HepG2 (cell line): Measurements from ENCODE around the gene CD84. TPM values are rescaled to one million over a fixed set of nuclear protein-coding genes. Genes with fewer than 3 reads are reported as not detected.

Source experiments
- ATAC-seq: fragments of 200-7000 bp; cut with Tn5 transposase; 3 replicates; pipeline ENCODE4 v1.9.1; 2020; ENCODE audit warnings: mild to moderate bottlenecking, moderate library complexity
- BruUV-seq: library from RNA; stranded (reverse); fragments of 400-500 nt; replicated peaks from 2 replicates; lab custom pipeline; 2021; lab: Mats Ljungman, UMichigan
- CTCF ChIA-PET: fragments of 300-600 bp; formaldehyde crosslinking; extraction: SDS; loops from one replicate; lab custom pipeline; 2021; ENCODE audit warnings: low total read pairs, inconsistent platforms, low intra/inter-chr PET ratio; lab: Yijun Ruan, JAX
- POLR2A ChIA-PET: fragments of 350-600 bp; sonication (Branson Sonifier 250); formaldehyde crosslinking; loops from one replicate; lab custom pipeline; 2020; ENCODE audit warnings: antibody characterized with exemption, inconsistent platforms; lab: Yijun Ruan, JAX
- DNase-seq: peaks from one replicate; pipeline ENCODE4 v3.0.0-alpha.2; 2015; ENCODE audit warnings: low spot score
- FAIRE-seq: peaks from 3 replicates; lab custom pipeline; 2011; peaks lifted over from hg19 to GRCh38; lab: Jason Lieb, UNC
- H2AFZ ChIP-seq: one replicate; pipeline ENCODE4 v1.6.1; 2011; ENCODE audit warnings: low read length, inconsistent platforms
- H3K27ac ChIP-seq: fragments of 300-600 bp; 3 replicates; pipeline ENCODE4 v1.8.0; 2011; ENCODE audit warnings: mixed run types, mild to moderate bottlenecking, mixed read lengths, low read length, inconsistent platforms; ENCODE audit not compliant: insufficient read depth; ENCODE audit errors: extremely low read length
- H3K27me3 ChIP-seq, 2 experiments: fragments of 200-600 bp in 1 of 2; 2 replicates in 1 of 2; 3 replicates in 1 of 2; pipeline versions ENCODE4 v1.6.0 to v1.8.0; 2011; ENCODE audit warnings: low read length in 2 of 2, mild to moderate bottlenecking in 2 of 2, moderate library complexity in 2 of 2, inconsistent platforms in 1 of 2; ENCODE audit not compliant: insufficient read depth in 2 of 2, control insufficient read depth in 1 of 2
- H3K36me3 ChIP-seq, 2 experiments: fragments of 200-600 bp in 1 of 2; replicated peaks in 1 of 2; 2 replicates in 1 of 2; 3 replicates in 1 of 2; pipeline versions ENCODE4 v1.5.1 to v1.8.0; 2011; ENCODE audit warnings: low read length in 2 of 2, inconsistent platforms in 1 of 2; ENCODE audit not compliant: insufficient read depth in 2 of 2, control insufficient read depth in 1 of 2
- H3K4me1 ChIP-seq: 2 replicates; pipeline ENCODE4 v1.5.1; 2012; ENCODE audit warnings: low read length, inconsistent platforms; ENCODE audit not compliant: insufficient read depth
- H3K4me2 ChIP-seq: 2 replicates; pipeline ENCODE4 v1.6.0; 2011; ENCODE audit warnings: low read depth, low read length, inconsistent platforms
- H3K4me3 ChIP-seq, 3 experiments: fragments of 200-600 bp in 1 of 3; sonication (generic), shearing (Covaris generic) in 1 of 3; replicated peaks in 1 of 3; 2 replicates each; pipeline ENCODE4 v1.5.1; 2011 to 2016; ENCODE audit warnings: low read length in 3 of 3, inconsistent platforms in 2 of 3, low read depth in 2 of 3, mild to moderate bottlenecking in 2 of 3, control low read depth in 1 of 3, mixed read lengths in 1 of 3; ENCODE audit not compliant: insufficient read depth in 1 of 3
- H3K79me2 ChIP-seq: one replicate; pipeline ENCODE4 v1.6.1; 2011; ENCODE audit warnings: low read length, inconsistent platforms; ENCODE audit not compliant: insufficient read depth
- H3K9ac ChIP-seq: 2 replicates; pipeline ENCODE4 v1.6.0; 2011; ENCODE audit warnings: mild to moderate bottlenecking, low read depth, low read length, inconsistent platforms; ENCODE audit not compliant: insufficient read depth
- H3K9me3 ChIP-seq: 2 replicates; pipeline ENCODE4 v1.5.1; 2012; ENCODE audit warnings: mild to moderate bottlenecking, low read length
- H4K20me1 ChIP-seq: 2 replicates; pipeline ENCODE4 v1.6.0; 2011; ENCODE audit warnings: inconsistent platforms, mild to moderate bottlenecking, low read length, moderate library complexity; ENCODE audit not compliant: insufficient read depth
- ATF7 ChIP-seq, 2 experiments: fragments of 450-650 bp in 1 of 2; sonication (generic) in 1 of 2; formaldehyde crosslinking in 1 of 2; IDR thresholded peaks; 2 replicates each; pipeline versions ENCODE4 v1.4.0 to v1.6.1; 2016 to 2020; ENCODE audit warnings: antibody characterized with exemption in 1 of 2, mild to moderate bottlenecking in 1 of 2, missing genetic modification reagents in 1 of 2
- ELF3 ChIP-seq: IDR thresholded peaks from 2 replicates; pipeline ENCODE4 v1.6.1; 2016; ENCODE audit warnings: missing genetic modification reagents, missing compliant biosample characterization
- HIVEP1 ChIP-seq: sonication (generic); formaldehyde crosslinking; IDR thresholded peaks from 2 replicates; pipeline ENCODE4 v1.4.0; 2020; ENCODE audit warnings: mild to moderate bottlenecking, missing genetic modification reagents
- KDM4B ChIP-seq: sonication (generic); formaldehyde crosslinking; IDR thresholded peaks from 2 replicates; pipeline ENCODE4 v1.4.0; 2020; ENCODE audit warnings: missing genetic modification reagents
- RFX1 ChIP-seq: fragments of 450-650 bp; IDR thresholded peaks from 2 replicates; pipeline ENCODE4 v1.6.1; 2017
- SALL2 ChIP-seq: sonication (generic); formaldehyde crosslinking; IDR thresholded peaks from 2 replicates; pipeline ENCODE4 v1.8.1; 2023; ENCODE audit warnings: mild to moderate bottlenecking, missing genetic modification reagents, inconsistent platforms
- XBP1 ChIP-seq: sonication (generic); formaldehyde crosslinking; IDR thresholded peaks from 2 replicates; pipeline ENCODE4 v1.5.0; 2020; ENCODE audit warnings: missing genetic modification reagents
- ZFP36 ChIP-seq: fragments of 150-350 bp; IDR thresholded peaks from 2 replicates; pipeline ENCODE4 v1.6.1; 2018; ENCODE audit warnings: borderline replicate concordance, low read length, low read depth; ENCODE audit not compliant: partially characterized antibody
- ZKSCAN5 ChIP-seq: sonication (generic); formaldehyde crosslinking; IDR thresholded peaks from 2 replicates; pipeline ENCODE4 v1.5.1; 2020; ENCODE audit warnings: mild to moderate bottlenecking, missing genetic modification reagents
- ZNF180 ChIP-seq: sonication (generic); formaldehyde crosslinking; IDR thresholded peaks from 2 replicates; pipeline ENCODE4 v1.4.0; 2020; ENCODE audit warnings: low read depth, missing genetic modification reagents, borderline replicate concordance
- ZNF207 ChIP-seq: fragments of 450-650 bp; IDR thresholded peaks from 2 replicates; pipeline ENCODE4 v1.6.1; 2016; ENCODE audit warnings: antibody characterized with exemption, borderline replicate concordance
- ZNF775 ChIP-seq: sonication (generic); formaldehyde crosslinking; IDR thresholded peaks from 2 replicates; pipeline ENCODE4 v1.4.0; 2020; ENCODE audit warnings: missing genetic modification reagents, mild to moderate bottlenecking, moderate library complexity, borderline replicate concordance
- ZNF841 ChIP-seq: sonication (generic); formaldehyde crosslinking; IDR thresholded peaks from 2 replicates; pipeline ENCODE4 v1.8.1; 2023; ENCODE audit warnings: missing genetic modification reagents, borderline replicate concordance
- ZSCAN12 ChIP-seq: sonication (generic); formaldehyde crosslinking; IDR thresholded peaks from 2 replicates; pipeline ENCODE4 v1.9.0; 2021; ENCODE audit warnings: mild to moderate bottlenecking, missing genetic modification reagents
- WGBS: methylation state at CpG from one replicate; pipeline ENCODE4 v1.1.6; 2017; ENCODE audit warnings: low lambda C conversion rate; 5-methylcytosine and 5-hydroxymethylcytosine counted together
- in situ Hi-C: cut with HindIII; loops from 2 replicates; pipeline ENCODE4 v1.10.0; 2017; ENCODE audit warnings: low pct_unique_long_range_greater_than_20kb; ENCODE audit not compliant: extremely low pct_ligation_motif_present
- intact Hi-C: fragments of 100-400 bp; cut with micrococcal nuclease; formaldehyde crosslinking; loops from one replicate; pipeline ENCODE4 v1.10.0; 2022; ENCODE audit not compliant: unreplicated experiment
- polyA plus RNA-seq, 8 experiments: library from polyadenylated mRNA; depleted of rRNA in 3 of 8; stranded (reverse) in 7 of 8; unstranded in 1 of 8; fragments of >200 nt; fragmentation: Illumina TruSeq in 4 of 8; extraction: Trizol in 4 of 8; gene quantifications; 2 replicates each; pipeline versions ENCODE4 v1.2.1 to v1.2.3, GENCODE V29; 2011 to 2016; ENCODE audit warnings: low read depth in 4 of 8, missing spikeins in 1 of 8, mixed read lengths in 1 of 8; ENCODE audit not compliant: insufficient read depth in 1 of 8
- total RNA-seq, 5 experiments: library from RNA; depleted of rRNA; stranded (reverse); fragments of >200 nt; fragmentation: Illumina TruSeq; extraction: Trizol; gene quantifications; 2 replicates each; pipeline ENCODE4 v1.2.3, GENCODE V29; 2016; ENCODE audit warnings: low read depth in 1 of 5
- TF ChIP-seq, protein P1 (sequence below): sonication (generic); formaldehyde crosslinking; IDR thresholded peaks from 2 replicates; pipeline ENCODE4 v1.9.0; 2021; ENCODE audit warnings: missing genetic modification reagents, borderline replicate concordance
- TF ChIP-seq, protein P2 (sequence below): sonication (generic); formaldehyde crosslinking; IDR thresholded peaks from 2 replicates; pipeline ENCODE4 v1.4.0; 2020; ENCODE audit warnings: missing genetic modification reagents

Gene CD84
- total and polyA plus RNA-seq, 2 of the 13 experiments (the other 11 are each of a cell fraction or from before 2014, with no cell fraction given) = not detected

DNA sequence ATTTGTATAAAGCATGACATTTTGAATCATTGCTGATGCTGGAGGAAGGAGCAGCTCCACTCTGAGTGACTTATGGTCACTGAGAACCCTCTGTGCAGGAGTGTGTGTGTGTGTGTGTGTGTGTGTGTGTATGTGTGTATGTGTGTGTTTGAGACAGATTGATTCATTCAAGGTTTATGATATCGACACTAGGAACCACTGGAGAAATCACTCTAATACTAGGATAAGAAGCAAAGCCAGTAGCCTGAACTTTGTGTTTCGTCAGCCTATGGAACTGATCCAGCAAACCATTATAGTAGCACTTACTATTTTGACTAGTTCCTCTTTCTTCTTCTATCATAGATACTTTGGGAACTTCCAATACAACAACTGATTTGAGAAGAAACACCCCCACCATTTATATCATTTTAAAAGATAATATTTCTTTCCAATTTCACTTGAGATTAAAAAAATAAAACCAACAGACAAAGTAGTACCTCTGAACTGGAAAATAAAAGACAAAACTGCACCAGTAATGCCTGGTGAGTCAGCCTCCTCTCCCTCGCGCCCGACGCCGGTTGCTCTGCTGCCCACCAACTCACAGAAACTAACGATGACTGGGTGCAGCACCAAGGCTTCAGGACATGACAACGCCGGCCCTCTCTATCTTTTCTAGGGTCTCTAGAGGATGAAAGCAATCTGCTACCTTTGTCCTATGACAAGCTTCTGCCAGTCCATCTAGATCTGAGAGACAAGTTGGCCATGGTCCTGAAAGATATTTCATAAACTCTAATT lies 46.6 kb upstream of the CD84 start (continued):
- TF ChIP-seq, protein P1, sequence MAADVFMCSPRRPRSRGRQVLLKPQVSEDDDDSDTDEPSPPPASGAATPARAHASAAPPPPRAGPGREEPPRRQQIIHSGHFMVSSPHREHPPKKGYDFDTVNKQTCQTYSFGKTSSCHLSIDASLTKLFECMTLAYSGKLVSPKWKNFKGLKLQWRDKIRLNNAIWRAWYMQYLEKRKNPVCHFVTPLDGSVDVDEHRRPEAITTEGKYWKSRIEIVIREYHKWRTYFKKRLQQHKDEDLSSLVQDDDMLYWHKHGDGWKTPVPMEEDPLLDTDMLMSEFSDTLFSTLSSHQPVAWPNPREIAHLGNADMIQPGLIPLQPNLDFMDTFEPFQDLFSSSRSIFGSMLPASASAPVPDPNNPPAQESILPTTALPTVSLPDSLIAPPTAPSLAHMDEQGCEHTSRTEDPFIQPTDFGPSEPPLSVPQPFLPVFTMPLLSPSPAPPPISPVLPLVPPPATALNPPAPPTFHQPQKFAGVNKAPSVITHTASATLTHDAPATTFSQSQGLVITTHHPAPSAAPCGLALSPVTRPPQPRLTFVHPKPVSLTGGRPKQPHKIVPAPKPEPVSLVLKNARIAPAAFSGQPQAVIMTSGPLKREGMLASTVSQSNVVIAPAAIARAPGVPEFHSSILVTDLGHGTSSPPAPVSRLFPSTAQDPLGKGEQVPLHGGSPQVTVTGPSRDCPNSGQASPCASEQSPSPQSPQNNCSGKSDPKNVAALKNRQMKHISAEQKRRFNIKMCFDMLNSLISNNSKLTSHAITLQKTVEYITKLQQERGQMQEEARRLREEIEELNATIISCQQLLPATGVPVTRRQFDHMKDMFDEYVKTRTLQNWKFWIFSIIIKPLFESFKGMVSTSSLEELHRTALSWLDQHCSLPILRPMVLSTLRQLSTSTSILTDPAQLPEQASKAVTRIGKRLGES (CRISPR knock-in tag) = no peak
- TF ChIP-seq ZNF207 = no peak
- no peak for TF ChIP-seq ZNF180
- TF ChIP-seq ZNF775 (CRISPR knock-in tag) = no peak
- no peak for TF ChIP-seq ZSCAN12 (CRISPR knock-in tag)
- TF ChIP-seq KDM4B (CRISPR knock-in tag) = no peak
- TF ChIP-seq HIVEP1 (CRISPR knock-in tag) = no peak
- TF ChIP-seq RFX1 = no peak
- no peak for TF ChIP-seq ZKSCAN5 (CRISPR knock-in tag)
- TF ChIP-seq XBP1 (CRISPR knock-in tag) = no peak

DNA sequence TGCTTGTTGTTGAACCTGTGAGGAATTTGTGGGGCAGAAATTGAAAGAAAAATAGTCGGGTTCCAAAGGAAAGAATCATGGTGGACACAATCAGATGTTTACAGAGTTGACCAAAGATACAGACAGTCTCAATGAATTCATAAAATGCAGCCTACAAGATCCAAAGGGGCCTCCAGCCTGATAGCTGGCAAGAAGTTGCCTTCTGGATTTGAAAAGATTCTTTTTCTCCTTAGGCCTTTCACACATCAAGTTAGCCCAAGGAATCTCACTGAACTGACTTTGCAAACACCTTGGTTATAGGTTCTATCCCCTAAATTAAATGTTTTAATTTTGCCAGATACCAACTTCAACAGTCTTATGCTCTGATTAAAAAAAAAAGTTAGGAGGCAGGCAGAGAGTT lies 46.0 kb upstream of the CD84 start:
- H4K20me1 ChIP-seq = no peaks in the 10 kb centered on the region
- POLR2A ChIA-PET = no interaction called here

More for the DNA sequence above, 46.0 kb upstream of the CD84 start:
- in situ Hi-C loops = no loop called here
- Histone ChIP-seq H3K4me3 (no peak overlapping the region), H3K9ac (no peak overlapping the region), H3K27ac (no peak overlapping the region), H3K79me2 (no peaks in the 10 kb centered on the region), H2AFZ (no peak overlapping the region), H3K4me1 (no peaks in the 10 kb centered on the region), H3K9me3 (no peaks in the 10 kb centered on the region), H3K36me3 (no peaks in the 10 kb centered on the region), H3K27me3 (no peaks in the 10 kb centered on the region), H3K4me2 (no peak overlapping the region)
- DNase-seq (no peak), ATAC-seq (no peak), FAIRE-seq (no peak)
- BruUV-seq = no TSS peak
- TF ChIP-seq, protein P2, sequence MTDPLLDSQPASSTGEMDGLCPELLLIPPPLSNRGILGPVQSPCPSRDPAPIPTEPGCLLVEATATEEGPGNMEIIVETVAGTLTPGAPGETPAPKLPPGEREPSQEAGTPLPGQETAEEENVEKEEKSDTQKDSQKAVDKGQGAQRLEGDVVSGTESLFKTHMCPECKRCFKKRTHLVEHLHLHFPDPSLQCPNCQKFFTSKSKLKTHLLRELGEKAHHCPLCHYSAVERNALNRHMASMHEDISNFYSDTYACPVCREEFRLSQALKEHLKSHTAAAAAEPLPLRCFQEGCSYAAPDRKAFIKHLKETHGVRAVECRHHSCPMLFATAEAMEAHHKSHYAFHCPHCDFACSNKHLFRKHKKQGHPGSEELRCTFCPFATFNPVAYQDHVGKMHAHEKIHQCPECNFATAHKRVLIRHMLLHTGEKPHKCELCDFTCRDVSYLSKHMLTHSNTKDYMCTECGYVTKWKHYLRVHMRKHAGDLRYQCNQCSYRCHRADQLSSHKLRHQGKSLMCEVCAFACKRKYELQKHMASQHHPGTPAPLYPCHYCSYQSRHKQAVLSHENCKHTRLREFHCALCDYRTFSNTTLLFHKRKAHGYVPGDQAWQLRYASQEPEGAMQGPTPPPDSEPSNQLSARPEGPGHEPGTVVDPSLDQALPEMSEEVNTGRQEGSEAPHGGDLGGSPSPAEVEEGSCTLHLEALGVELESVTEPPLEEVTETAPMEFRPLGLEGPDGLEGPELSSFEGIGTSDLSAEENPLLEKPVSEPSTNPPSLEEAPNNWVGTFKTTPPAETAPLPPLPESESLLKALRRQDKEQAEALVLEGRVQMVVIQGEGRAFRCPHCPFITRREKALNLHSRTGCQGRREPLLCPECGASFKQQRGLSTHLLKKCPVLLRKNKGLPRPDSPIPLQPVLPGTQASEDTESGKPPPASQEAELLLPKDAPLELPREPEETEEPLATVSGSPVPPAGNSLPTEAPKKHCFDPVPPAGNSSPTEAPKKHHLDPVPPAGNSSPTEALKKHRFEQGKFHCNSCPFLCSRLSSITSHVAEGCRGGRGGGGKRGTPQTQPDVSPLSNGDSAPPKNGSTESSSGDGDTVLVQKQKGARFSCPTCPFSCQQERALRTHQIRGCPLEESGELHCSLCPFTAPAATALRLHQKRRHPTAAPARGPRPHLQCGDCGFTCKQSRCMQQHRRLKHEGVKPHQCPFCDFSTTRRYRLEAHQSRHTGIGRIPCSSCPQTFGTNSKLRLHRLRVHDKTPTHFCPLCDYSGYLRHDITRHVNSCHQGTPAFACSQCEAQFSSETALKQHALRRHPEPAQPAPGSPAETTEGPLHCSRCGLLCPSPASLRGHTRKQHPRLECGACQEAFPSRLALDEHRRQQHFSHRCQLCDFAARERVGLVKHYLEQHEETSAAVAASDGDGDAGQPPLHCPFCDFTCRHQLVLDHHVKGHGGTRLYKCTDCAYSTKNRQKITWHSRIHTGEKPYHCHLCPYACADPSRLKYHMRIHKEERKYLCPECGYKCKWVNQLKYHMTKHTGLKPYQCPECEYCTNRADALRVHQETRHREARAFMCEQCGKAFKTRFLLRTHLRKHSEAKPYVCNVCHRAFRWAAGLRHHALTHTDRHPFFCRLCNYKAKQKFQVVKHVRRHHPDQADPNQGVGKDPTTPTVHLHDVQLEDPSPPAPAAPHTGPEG (CRISPR knock-in tag) = no peak
- TF ChIP-seq ZNF841 (CRISPR knock-in tag) (no peak), ZFP36 (no peak), ELF3 (CRISPR knock-in tag) (no peak), SALL2 (CRISPR knock-in tag) (no peak), ATF7 (IDR thresholded peaks at IDR 0.05) (no peak), ATF7 (CRISPR knock-in tag; IDR thresholded peaks at IDR 0.05) (no peak)
- WGBS = 7% methylated on average over 1 of the region's 1 CpG
- intact Hi-C loops = no loop called here
- CTCF ChIA-PET = no interaction called here
